WTC11 (cell line): ENCODE measurements around the gene ELAVL1.
"Not testable (repeated sequence)": the region's sequence is repeated elsewhere in the genome, so short reads cannot be mapped to it uniquely, and the experiment has no call there.

Experiments
- CREB1 ChIP-seq: sonication (generic); formaldehyde crosslinking; IDR thresholded peaks from 2 replicates; pipeline ENCODE4 v1.8.0; 2023; ENCODE audit warnings: mild to moderate bottlenecking, missing genetic modification reagents
- CREM ChIP-seq: sonication (generic); formaldehyde crosslinking; IDR thresholded peaks from 2 replicates; pipeline ENCODE4 v1.8.1; 2022; ENCODE audit warnings: mild to moderate bottlenecking, missing genetic modification reagents, moderate library complexity
- NFE2L1 ChIP-seq: sonication (generic); formaldehyde crosslinking; IDR thresholded peaks from 2 replicates; pipeline ENCODE4 v1.8.1; 2023; ENCODE audit warnings: missing genetic modification reagents
- TCF7 ChIP-seq: sonication (generic); formaldehyde crosslinking; IDR thresholded peaks from 2 replicates; pipeline ENCODE4 v1.8.0; 2022; ENCODE audit warnings: mild to moderate bottlenecking, low read depth, missing genetic modification reagents, moderate library complexity
- TP53 ChIP-seq: sonication (generic); formaldehyde crosslinking; IDR thresholded peaks from 2 replicates; pipeline ENCODE4 v1.8.1; 2023; ENCODE audit warnings: mild to moderate bottlenecking, missing genetic modification reagents
- ZNF232 ChIP-seq: sonication (generic); formaldehyde crosslinking; IDR thresholded peaks from 2 replicates; pipeline ENCODE4 v1.8.0; 2022; ENCODE audit warnings: mild to moderate bottlenecking, missing genetic modification reagents
- TF ChIP-seq, protein P1 (sequence below): sonication (generic); formaldehyde crosslinking; IDR thresholded peaks from 2 replicates; pipeline ENCODE4 v1.8.1; 2022; ENCODE audit warnings: low read depth, missing genetic modification reagents, borderline replicate concordance
- TF ChIP-seq, protein P2 (sequence below): fragments of 200-600 bp; IDR thresholded peaks from 2 replicates; pipeline ENCODE4 v1.8.0; 2022; ENCODE audit warnings: antibody characterized with exemption
- TF ChIP-seq, protein P3 (sequence below): fragments of 250-450 bp; sonication (Bioruptor Pico); conservative IDR thresholded peaks from 2 replicates; pipeline ENCODE4 v1.9.0; 2021; ENCODE audit warnings: mild to moderate bottlenecking
- TF ChIP-seq, protein P4 (sequence below): sonication (generic); formaldehyde crosslinking; IDR thresholded peaks from 2 replicates; pipeline ENCODE4 v1.8.1; 2023; ENCODE audit warnings: mild to moderate bottlenecking, missing genetic modification reagents, moderate library complexity

DNA sequence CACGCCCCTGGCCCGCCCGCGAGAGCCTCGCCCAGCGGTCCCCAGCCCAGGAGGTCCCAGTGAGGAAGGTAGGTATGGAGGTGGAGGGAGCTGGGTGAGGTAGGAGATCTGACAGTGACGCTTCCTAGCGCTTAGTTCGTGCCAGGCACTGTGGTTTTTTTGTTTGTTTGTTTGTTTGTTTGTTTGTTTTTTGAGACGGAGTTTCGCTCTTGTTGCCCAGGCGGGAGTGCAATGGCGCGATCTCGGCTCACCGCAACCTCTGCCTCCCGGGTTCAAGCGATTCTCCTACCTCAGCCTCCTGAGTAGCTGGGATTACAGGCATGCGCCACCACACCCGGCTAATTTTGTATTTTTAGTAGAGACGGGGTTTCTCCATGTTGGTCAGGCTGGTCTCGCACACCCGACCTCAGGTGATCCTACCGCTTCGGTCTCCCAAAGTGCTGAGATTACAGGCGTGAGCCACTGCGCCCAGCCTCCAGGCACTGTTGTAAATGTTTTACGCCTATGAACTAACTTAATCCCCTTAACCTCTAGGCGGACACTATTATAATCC, 87.3 kb downstream of the ELAVL1 start:
- TF ChIP-seq, protein P1, sequence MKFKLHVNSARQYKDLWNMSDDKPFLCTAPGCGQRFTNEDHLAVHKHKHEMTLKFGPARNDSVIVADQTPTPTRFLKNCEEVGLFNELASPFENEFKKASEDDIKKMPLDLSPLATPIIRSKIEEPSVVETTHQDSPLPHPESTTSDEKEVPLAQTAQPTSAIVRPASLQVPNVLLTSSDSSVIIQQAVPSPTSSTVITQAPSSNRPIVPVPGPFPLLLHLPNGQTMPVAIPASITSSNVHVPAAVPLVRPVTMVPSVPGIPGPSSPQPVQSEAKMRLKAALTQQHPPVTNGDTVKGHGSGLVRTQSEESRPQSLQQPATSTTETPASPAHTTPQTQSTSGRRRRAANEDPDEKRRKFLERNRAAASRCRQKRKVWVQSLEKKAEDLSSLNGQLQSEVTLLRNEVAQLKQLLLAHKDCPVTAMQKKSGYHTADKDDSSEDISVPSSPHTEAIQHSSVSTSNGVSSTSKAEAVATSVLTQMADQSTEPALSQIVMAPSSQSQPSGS (CRISPR knock-in tag): not testable (repeated sequence)
- not testable (repeated sequence) for TF ChIP-seq ZNF232; TP53 (CRISPR knock-in tag); NFE2L1 (CRISPR knock-in tag); CREB1 (CRISPR knock-in tag); TCF7 (CRISPR knock-in tag); CREM (CRISPR knock-in tag)
- TF ChIP-seq, protein P2, sequence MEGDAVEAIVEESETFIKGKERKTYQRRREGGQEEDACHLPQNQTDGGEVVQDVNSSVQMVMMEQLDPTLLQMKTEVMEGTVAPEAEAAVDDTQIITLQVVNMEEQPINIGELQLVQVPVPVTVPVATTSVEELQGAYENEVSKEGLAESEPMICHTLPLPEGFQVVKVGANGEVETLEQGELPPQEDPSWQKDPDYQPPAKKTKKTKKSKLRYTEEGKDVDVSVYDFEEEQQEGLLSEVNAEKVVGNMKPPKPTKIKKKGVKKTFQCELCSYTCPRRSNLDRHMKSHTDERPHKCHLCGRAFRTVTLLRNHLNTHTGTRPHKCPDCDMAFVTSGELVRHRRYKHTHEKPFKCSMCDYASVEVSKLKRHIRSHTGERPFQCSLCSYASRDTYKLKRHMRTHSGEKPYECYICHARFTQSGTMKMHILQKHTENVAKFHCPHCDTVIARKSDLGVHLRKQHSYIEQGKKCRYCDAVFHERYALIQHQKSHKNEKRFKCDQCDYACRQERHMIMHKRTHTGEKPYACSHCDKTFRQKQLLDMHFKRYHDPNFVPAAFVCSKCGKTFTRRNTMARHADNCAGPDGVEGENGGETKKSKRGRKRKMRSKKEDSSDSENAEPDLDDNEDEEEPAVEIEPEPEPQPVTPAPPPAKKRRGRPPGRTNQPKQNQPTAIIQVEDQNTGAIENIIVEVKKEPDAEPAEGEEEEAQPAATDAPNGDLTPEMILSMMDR: not testable (repeated sequence)
- TF ChIP-seq, protein P3, sequence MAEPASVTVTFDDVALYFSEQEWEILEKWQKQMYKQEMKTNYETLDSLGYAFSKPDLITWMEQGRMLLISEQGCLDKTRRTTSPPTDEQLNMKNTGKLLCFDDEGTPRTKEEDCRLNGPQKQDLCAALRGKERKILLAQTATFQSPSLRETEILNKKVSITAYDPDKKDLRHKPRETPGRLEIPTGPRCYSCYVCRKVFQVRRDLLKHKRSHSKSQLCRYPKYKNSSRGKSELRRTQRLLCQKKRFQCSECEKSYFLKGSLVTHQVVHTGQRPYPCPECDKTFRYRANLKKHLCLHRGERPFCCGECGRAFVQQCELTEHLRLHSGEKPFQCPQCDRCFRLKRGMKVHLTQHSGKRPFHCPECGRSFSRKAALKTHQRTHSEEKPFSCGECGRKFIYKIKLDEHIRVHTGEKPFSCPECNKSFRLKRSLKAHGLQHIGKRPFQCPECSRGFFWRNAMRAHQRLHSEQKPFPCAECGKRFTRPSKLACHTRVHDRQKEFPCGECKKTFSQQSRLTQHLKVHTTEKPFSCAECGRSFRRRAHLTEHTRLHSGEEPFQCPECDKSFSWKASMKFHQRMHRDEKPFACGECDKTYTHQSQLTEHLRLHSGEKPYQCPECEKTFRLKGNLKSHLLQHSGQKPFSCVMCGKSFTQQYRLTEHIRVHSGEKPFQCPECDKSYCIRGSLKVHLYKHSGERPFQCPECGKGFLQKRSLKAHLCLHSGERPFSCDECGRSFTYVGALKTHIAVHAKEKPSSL (CRISPR knock-in tag): not testable (repeated sequence)
- TF ChIP-seq, protein P4, sequence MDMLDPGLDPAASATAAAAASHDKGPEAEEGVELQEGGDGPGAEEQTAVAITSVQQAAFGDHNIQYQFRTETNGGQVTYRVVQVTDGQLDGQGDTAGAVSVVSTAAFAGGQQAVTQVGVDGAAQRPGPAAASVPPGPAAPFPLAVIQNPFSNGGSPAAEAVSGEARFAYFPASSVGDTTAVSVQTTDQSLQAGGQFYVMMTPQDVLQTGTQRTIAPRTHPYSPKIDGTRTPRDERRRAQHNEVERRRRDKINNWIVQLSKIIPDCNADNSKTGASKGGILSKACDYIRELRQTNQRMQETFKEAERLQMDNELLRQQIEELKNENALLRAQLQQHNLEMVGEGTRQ (CRISPR knock-in tag): not testable (repeated sequence)
